ENCODE results near the gene PSME3IP1. TPM values are rescaled to one million over a fixed set of nuclear protein-coding genes. Genes with fewer than 3 reads are reported as not detected.
A peak's percentile ranks its signal among the peaks of the same experiment; 100 is the strongest.

The PSME3IP1 gene
- total RNA-seq, 1 donor: 71.2 TPM

GRCh38 chr16:57118461-57119084, 67.3 kb downstream of the PSME3IP1 start:
- no peak overlapping the region for H3K4me3 ChIP-seq (ENCODE audit: low read depth, low read length)
- TF ChIP-seq CTCF (IDR thresholded peaks at IDR 0.05; ENCODE audit: insufficient read depth, low read depth, low read length): no peak
- no peak for DNase-seq (ENCODE audit: low read depth)

- TF ChIP-seq CTCF (IDR thresholded peaks at IDR 0.05; ENCODE audit: insufficient read depth, low read depth, low read length): no peak
- no peak overlapping the region for H3K4me3 ChIP-seq (ENCODE audit: low read depth, low read length)
- peak; percentile 57 for DNase-seq (ENCODE audit: low read depth)
These were observed 70.2 kb downstream of the PSME3IP1 start for GRCh38 chr16:57115514-57116182.

- no peak for TF ChIP-seq CTCF (IDR thresholded peaks at IDR 0.05; ENCODE audit: insufficient read depth, low read depth, low read length)
- no peak overlapping the region for H3K4me3 ChIP-seq (ENCODE audit: low read depth, low read length)
- DNase-seq (ENCODE audit: low read depth): no peak
These were observed 70.7 kb downstream of the PSME3IP1 start for GRCh38 chr16:57115168-57115513.

- DNase-seq (ENCODE audit: low read depth): no peak
These were observed 72.2 kb downstream of the PSME3IP1 start for GRCh38 chr16:57113664-57114063.

GRCh38 chr16:57113042-57113453, 72.8 kb downstream of the PSME3IP1 start:
- no peak for DNase-seq (ENCODE audit: low read depth)
- H3K4me3 ChIP-seq (ENCODE audit: low read depth, low read length): no peak overlapping the region
- no peak for TF ChIP-seq CTCF (IDR thresholded peaks at IDR 0.05; ENCODE audit: insufficient read depth, low read depth, low read length)

More at GRCh38 chr16:57113664-57114063, 72.2 kb downstream of the PSME3IP1 start:
- no peak for TF ChIP-seq CTCF (IDR thresholded peaks at IDR 0.05; ENCODE audit: insufficient read depth, low read depth, low read length)
- H3K4me3 ChIP-seq (ENCODE audit: low read depth, low read length): no peak overlapping the region

- DNase-seq (ENCODE audit: low read depth): no peak
- H3K4me3 ChIP-seq (ENCODE audit: low read depth, low read length): no peak overlapping the region
These were observed 73.3 kb downstream of the PSME3IP1 start for GRCh38 chr16:57112403-57113041.

More at GRCh38 chr16:57112403-57113041, 73.3 kb downstream of the PSME3IP1 start:
- TF ChIP-seq CTCF (IDR thresholded peaks at IDR 0.05; ENCODE audit: insufficient read depth, low read depth, low read length): no peak
